HepG2 (cell line): ENCODE data around the gene NAT9. TPM values are rescaled to one million over a fixed set of nuclear protein-coding genes. Genes with fewer than 3 reads are reported as not detected.

Experiments
- ATAC-seq: fragments of 200-7000 bp; cut with Tn5 transposase; 3 replicates; pipeline ENCODE4 v1.9.1; 2020; ENCODE audit warnings: mild to moderate bottlenecking, moderate library complexity
- BruUV-seq: library from RNA; stranded (reverse); fragments of 400-500 nt; replicated peaks from 2 replicates; lab custom pipeline; 2021; lab: Mats Ljungman, UMichigan
- CTCF ChIA-PET: fragments of 300-600 bp; formaldehyde crosslinking; extraction: SDS; loops from one replicate; lab custom pipeline; 2021; ENCODE audit warnings: low total read pairs, inconsistent platforms, low intra/inter-chr PET ratio; lab: Yijun Ruan, JAX
- POLR2A ChIA-PET: fragments of 350-600 bp; sonication (Branson Sonifier 250); formaldehyde crosslinking; loops from one replicate; lab custom pipeline; 2020; ENCODE audit warnings: antibody characterized with exemption, inconsistent platforms; lab: Yijun Ruan, JAX
- DNase-seq: peaks from one replicate; pipeline ENCODE4 v3.0.0-alpha.2; 2015; ENCODE audit warnings: low spot score
- FAIRE-seq: peaks from 3 replicates; lab custom pipeline; 2011; peaks lifted over from hg19 to GRCh38; lab: Jason Lieb, UNC
- H2AFZ ChIP-seq: one replicate; pipeline ENCODE4 v1.6.1; 2011; ENCODE audit warnings: low read length, inconsistent platforms
- H3K27ac ChIP-seq: fragments of 300-600 bp; 3 replicates; pipeline ENCODE4 v1.8.0; 2011; ENCODE audit warnings: mixed run types, mild to moderate bottlenecking, mixed read lengths, low read length, inconsistent platforms; ENCODE audit not compliant: insufficient read depth; ENCODE audit errors: extremely low read length
- H3K27me3 ChIP-seq, 2 experiments: fragments of 200-600 bp in 1 of 2; 2 replicates in 1 of 2; 3 replicates in 1 of 2; pipeline versions ENCODE4 v1.6.0 to v1.8.0; 2011; ENCODE audit warnings: low read length in 2 of 2, mild to moderate bottlenecking in 2 of 2, moderate library complexity in 2 of 2, inconsistent platforms in 1 of 2; ENCODE audit not compliant: insufficient read depth in 2 of 2, control insufficient read depth in 1 of 2
- H3K36me3 ChIP-seq, 2 experiments: fragments of 200-600 bp in 1 of 2; replicated peaks in 1 of 2; 2 replicates in 1 of 2; 3 replicates in 1 of 2; pipeline versions ENCODE4 v1.5.1 to v1.8.0; 2011; ENCODE audit warnings: low read length in 2 of 2, inconsistent platforms in 1 of 2; ENCODE audit not compliant: insufficient read depth in 2 of 2, control insufficient read depth in 1 of 2
- H3K4me1 ChIP-seq: 2 replicates; pipeline ENCODE4 v1.5.1; 2012; ENCODE audit warnings: low read length, inconsistent platforms; ENCODE audit not compliant: insufficient read depth
- H3K4me2 ChIP-seq: 2 replicates; pipeline ENCODE4 v1.6.0; 2011; ENCODE audit warnings: low read depth, low read length, inconsistent platforms
- H3K4me3 ChIP-seq, 3 experiments: fragments of 200-600 bp in 1 of 3; sonication (generic), shearing (Covaris generic) in 1 of 3; replicated peaks in 1 of 3; 2 replicates each; pipeline ENCODE4 v1.5.1; 2011 to 2016; ENCODE audit warnings: low read length in 3 of 3, inconsistent platforms in 2 of 3, low read depth in 2 of 3, mild to moderate bottlenecking in 2 of 3, control low read depth in 1 of 3, mixed read lengths in 1 of 3; ENCODE audit not compliant: insufficient read depth in 1 of 3
- H3K79me2 ChIP-seq: one replicate; pipeline ENCODE4 v1.6.1; 2011; ENCODE audit warnings: low read length, inconsistent platforms; ENCODE audit not compliant: insufficient read depth
- H3K9ac ChIP-seq: 2 replicates; pipeline ENCODE4 v1.6.0; 2011; ENCODE audit warnings: mild to moderate bottlenecking, low read depth, low read length, inconsistent platforms; ENCODE audit not compliant: insufficient read depth
- H3K9me3 ChIP-seq: 2 replicates; pipeline ENCODE4 v1.5.1; 2012; ENCODE audit warnings: mild to moderate bottlenecking, low read length
- H4K20me1 ChIP-seq: 2 replicates; pipeline ENCODE4 v1.6.0; 2011; ENCODE audit warnings: inconsistent platforms, mild to moderate bottlenecking, low read length, moderate library complexity; ENCODE audit not compliant: insufficient read depth
- CENPT ChIP-seq: sonication (generic); formaldehyde crosslinking; IDR thresholded peaks from 2 replicates; pipeline ENCODE4 v1.8.0; 2022; ENCODE audit warnings: low read depth, mild to moderate bottlenecking, moderate library complexity, missing genetic modification reagents
- DNMT1 ChIP-seq: sonication (generic); formaldehyde crosslinking; IDR thresholded peaks from 2 replicates; pipeline ENCODE4 v1.5.1; 2020; ENCODE audit warnings: mild to moderate bottlenecking, missing genetic modification reagents
- FOXA1 ChIP-seq, 2 experiments: fragments of 450-650 bp in 1 of 2; sonication (generic) in 1 of 2; formaldehyde crosslinking in 1 of 2; IDR thresholded peaks; 2 replicates each; pipeline versions ENCODE4 v1.4.0 to v1.6.1; 2016 to 2020; ENCODE audit warnings: missing genetic modification reagents in 1 of 2
- GFI1 ChIP-seq: sonication (generic); formaldehyde crosslinking; IDR thresholded peaks from 2 replicates; pipeline ENCODE4 v1.5.0; 2020; ENCODE audit warnings: missing genetic modification reagents, mild to moderate bottlenecking, borderline replicate concordance
- HDAC2 ChIP-seq: sonication (generic); formaldehyde crosslinking; IDR thresholded peaks from 2 replicates; pipeline ENCODE4 v1.4.0; 2020; ENCODE audit warnings: missing genetic modification reagents
- HES4 ChIP-seq: sonication (generic); formaldehyde crosslinking; IDR thresholded peaks from 2 replicates; pipeline ENCODE4 v1.9.0; 2021; ENCODE audit warnings: mild to moderate bottlenecking, missing genetic modification reagents, borderline replicate concordance
- HNF4A ChIP-seq: sonication (generic); formaldehyde crosslinking; IDR thresholded peaks from 2 replicates; pipeline ENCODE4 v1.4.0; 2020; ENCODE audit warnings: missing genetic modification reagents
- HNRNPK ChIP-seq: fragments of 200-400 bp; formaldehyde crosslinking; IDR thresholded peaks from 2 replicates; pipeline ENCODE4 v1.6.1; 2018; ENCODE audit warnings: low read length, low read depth, moderate library complexity, mild to moderate bottlenecking; ENCODE audit not compliant: poor library complexity, severe bottlenecking
- MXD4 ChIP-seq: IDR thresholded peaks from 2 replicates; pipeline ENCODE4 v1.6.1; 2016; ENCODE audit warnings: mild to moderate bottlenecking, missing biosample characterization, missing genetic modification reagents
- NFIC ChIP-seq: IDR thresholded peaks from 2 replicates; pipeline ENCODE4 v1.6.1; 2012; ENCODE audit warnings: mild to moderate bottlenecking, low read length, inconsistent platforms
- REXO4 ChIP-seq: sonication (generic); formaldehyde crosslinking; IDR thresholded peaks from 2 replicates; pipeline ENCODE4 v1.8.0; 2022; ENCODE audit warnings: missing genetic modification reagents, mild to moderate bottlenecking, borderline replicate concordance
- SNAI1 ChIP-seq: sonication (generic); formaldehyde crosslinking; IDR thresholded peaks from 2 replicates; pipeline ENCODE4 v1.5.0; 2020; ENCODE audit warnings: mild to moderate bottlenecking, missing genetic modification reagents, borderline replicate concordance
- TOPORS ChIP-seq: sonication (generic); formaldehyde crosslinking; IDR thresholded peaks from 2 replicates; pipeline ENCODE4 v1.8.0; 2023; ENCODE audit warnings: mild to moderate bottlenecking, missing genetic modification reagents
- ZKSCAN5 ChIP-seq: sonication (generic); formaldehyde crosslinking; IDR thresholded peaks from 2 replicates; pipeline ENCODE4 v1.5.1; 2020; ENCODE audit warnings: mild to moderate bottlenecking, missing genetic modification reagents
- ZNF329 ChIP-seq: sonication (generic); formaldehyde crosslinking; IDR thresholded peaks from 2 replicates; pipeline ENCODE4 v1.9.0; 2021; ENCODE audit warnings: low read depth, mild to moderate bottlenecking, missing genetic modification reagents
- ZNF781 ChIP-seq: sonication (generic); formaldehyde crosslinking; IDR thresholded peaks from 2 replicates; pipeline ENCODE4 v1.5.1; 2020; ENCODE audit warnings: borderline replicate concordance, mild to moderate bottlenecking, missing genetic modification reagents; ENCODE audit errors: not compliant biosample characterization
- ZNF800 ChIP-seq: sonication (generic); formaldehyde crosslinking; IDR thresholded peaks from 2 replicates; pipeline ENCODE4 v1.4.0; 2020; ENCODE audit warnings: missing genetic modification reagents
- WGBS: methylation state at CpG from one replicate; pipeline ENCODE4 v1.1.6; 2017; ENCODE audit warnings: low lambda C conversion rate; 5-methylcytosine and 5-hydroxymethylcytosine counted together
- in situ Hi-C: cut with HindIII; loops from 2 replicates; pipeline ENCODE4 v1.10.0; 2017; ENCODE audit warnings: low pct_unique_long_range_greater_than_20kb; ENCODE audit not compliant: extremely low pct_ligation_motif_present
- intact Hi-C: fragments of 100-400 bp; cut with micrococcal nuclease; formaldehyde crosslinking; loops from one replicate; pipeline ENCODE4 v1.10.0; 2022; ENCODE audit not compliant: unreplicated experiment
- polyA plus RNA-seq, 8 experiments: library from polyadenylated mRNA; depleted of rRNA in 3 of 8; stranded (reverse) in 7 of 8; unstranded in 1 of 8; fragments of >200 nt; fragmentation: Illumina TruSeq in 4 of 8; extraction: Trizol in 4 of 8; gene quantifications; 2 replicates each; pipeline versions ENCODE4 v1.2.1 to v1.2.3, GENCODE V29; 2011 to 2016; ENCODE audit warnings: low read depth in 4 of 8, missing spikeins in 1 of 8, mixed read lengths in 1 of 8; ENCODE audit not compliant: insufficient read depth in 1 of 8
- total RNA-seq, 5 experiments: library from RNA; depleted of rRNA; stranded (reverse); fragments of >200 nt; fragmentation: Illumina TruSeq; extraction: Trizol; gene quantifications; 2 replicates each; pipeline ENCODE4 v1.2.3, GENCODE V29; 2016; ENCODE audit warnings: low read depth in 1 of 5

NAT9 gene
- total and polyA plus RNA-seq, 2 of the 13 experiments (the other 11 are each of a cell fraction or from before 2014, with no cell fraction given), result 39.7 to 44.2 TPM

GRCh38 chr17:74770498-74771318 is 5.4 kb downstream of the NAT9 start (continued):
- TF ChIP-seq HES4 (CRISPR knock-in tag), result no peak

GRCh38 chr17:74769856-74770497 is 6.2 kb downstream of the NAT9 start:
- FAIRE-seq (no peak), ATAC-seq (peak; percentile 7), DNase-seq (no peak)
- Histone ChIP-seq H3K9me3 (no peaks in the 10 kb centered on the region), H3K79me2 (peaks cover 24% of the 10 kb centered on the region), H3K27ac (peak overlapping the region; percentile 36), H3K4me3 (no peak overlapping the region), H3K4me1 (peaks cover 94% of the 10 kb centered on the region), H3K4me2 (no peak overlapping the region), H3K9ac (no peak overlapping the region), H3K36me3 (peaks cover 37 to 71% of the 10 kb centered on the region in 2 experiments), H4K20me1 (peaks cover 20% of the 10 kb centered on the region; the same call in 1 of the 2 replicates), H3K27me3 (no peaks in the 10 kb centered on the region), H2AFZ (no peak overlapping the region)
- 72% methylated on average over 5 of the region's 5 CpGs for WGBS
- BruUV-seq, result no TSS peak
- ChIA-PET POLR2A (interaction anchor here (0.6 to 29.3 kb wide), 9 partner anchors 9 to 103 kb away, joined by 3 to 1459 read pairs (median 6); partner anchors contain the start of genes FDXR, NHERF1 and RAB37), CTCF (interaction anchor here (0.7 to 12.2 kb wide), 6 partner anchors 9 to 112 kb away, joined by 3 to 219 read pairs (median 5); partner anchors contain the start of gene NHERF1)
- in situ Hi-C loops (no loop called here), intact Hi-C loops (loop anchor here (1.0 kb wide), 1 partner anchor 25 kb away; no protein-coding TSS in a partner anchor)
- TF ChIP-seq GFI1 (CRISPR knock-in tag) (no peak), DNMT1 (CRISPR knock-in tag) (no peak), SNAI1 (CRISPR knock-in tag) (no peak), ZNF329 (CRISPR knock-in tag) (no peak), HNF4A (CRISPR knock-in tag) (no peak), REXO4 (CRISPR knock-in tag) (no peak), HDAC2 (CRISPR knock-in tag) (no peak), CENPT (CRISPR knock-in tag) (0 out of 2 replicates have a peak, but pooled peaks have one; percentile 47), FOXA1 (IDR thresholded peaks at IDR 0.05) (no peak), FOXA1 (CRISPR knock-in tag; IDR thresholded peaks at IDR 0.05) (no peak), TOPORS (CRISPR knock-in tag) (no peak), ZNF781 (CRISPR knock-in tag) (no peak), MXD4 (CRISPR knock-in tag) (no peak), NFIC (0 out of 2 replicates have a peak, but pooled peaks have one; percentile 59), HNRNPK (peak; percentile 13), ZNF800 (CRISPR knock-in tag) (no peak), ZKSCAN5 (no peak)
